Transverse colon (tissue), 3 donors: ENCODE measurements around the gene KRT2.

Source experiments
- EP300 ChIP-seq: sonication (generic); formaldehyde crosslinking; IDR thresholded peaks from one replicate; pipeline ENCODE4 v1.6.1; 2017; ENCODE audit warnings: antibody characterized with exemption, low read depth
- POLR2A ChIP-seq: fragments of 450-650 bp; IDR thresholded peaks from one replicate; pipeline ENCODE4 v1.6.1; 2016; ENCODE audit warnings: antibody characterized with exemption, mild to moderate bottlenecking, moderate library complexity
- TF ChIP-seq, protein P1 (sequence below), 5 experiments: fragments of 200-600 bp in 3 of 5; fragments of 450-650 bp in 2 of 5; sonication (generic) in 3 of 5; IDR thresholded peaks; 1 replicate in 2 of 5; 2 replicates in 3 of 5; pipeline ENCODE4 v1.5.1; 2016 to 2017; ENCODE audit warnings: antibody characterized with exemption in 5 of 5, inconsistent platforms in 3 of 5, mild to moderate bottlenecking in 2 of 5, moderate library complexity in 1 of 5

DNA sequence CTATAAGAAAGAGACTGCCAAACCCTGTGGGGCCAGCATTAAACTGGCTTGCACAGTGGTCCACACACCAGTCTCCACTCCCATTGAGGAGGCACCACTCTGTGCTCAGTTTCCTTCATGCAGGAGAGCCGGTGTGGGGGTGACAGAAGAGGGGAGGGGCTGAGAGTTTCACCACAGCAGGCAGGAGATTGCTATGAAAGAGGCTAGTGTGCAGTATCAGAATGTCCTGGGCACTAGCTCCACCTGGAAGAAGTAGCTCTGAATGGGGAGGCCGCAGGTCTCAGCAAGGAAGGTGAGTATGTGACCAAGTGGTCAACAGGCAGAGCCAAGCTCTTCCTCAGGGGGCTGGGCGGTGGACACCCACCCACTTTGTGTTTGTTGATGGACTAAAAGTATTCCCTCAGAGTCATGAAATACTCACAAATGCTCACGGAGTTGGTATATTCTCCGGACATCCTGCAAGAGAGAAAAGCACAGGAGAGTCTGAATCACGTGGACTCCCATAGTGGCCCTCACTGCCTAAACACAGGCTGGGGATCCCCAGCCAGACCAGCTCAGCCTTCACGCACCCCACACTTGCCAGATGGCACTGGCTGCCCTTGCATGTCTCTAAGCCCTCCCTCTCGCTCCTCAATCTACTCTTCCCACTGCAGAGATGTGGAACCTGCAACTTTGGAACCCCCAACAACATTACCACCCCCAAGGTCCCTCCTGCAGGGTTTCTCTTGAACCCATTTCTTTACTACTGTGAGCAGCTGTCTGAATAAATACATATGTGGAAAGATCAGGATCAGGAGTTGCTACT, 43.0 kb downstream of the KRT2 start:
- TF ChIP-seq, protein P1, sequence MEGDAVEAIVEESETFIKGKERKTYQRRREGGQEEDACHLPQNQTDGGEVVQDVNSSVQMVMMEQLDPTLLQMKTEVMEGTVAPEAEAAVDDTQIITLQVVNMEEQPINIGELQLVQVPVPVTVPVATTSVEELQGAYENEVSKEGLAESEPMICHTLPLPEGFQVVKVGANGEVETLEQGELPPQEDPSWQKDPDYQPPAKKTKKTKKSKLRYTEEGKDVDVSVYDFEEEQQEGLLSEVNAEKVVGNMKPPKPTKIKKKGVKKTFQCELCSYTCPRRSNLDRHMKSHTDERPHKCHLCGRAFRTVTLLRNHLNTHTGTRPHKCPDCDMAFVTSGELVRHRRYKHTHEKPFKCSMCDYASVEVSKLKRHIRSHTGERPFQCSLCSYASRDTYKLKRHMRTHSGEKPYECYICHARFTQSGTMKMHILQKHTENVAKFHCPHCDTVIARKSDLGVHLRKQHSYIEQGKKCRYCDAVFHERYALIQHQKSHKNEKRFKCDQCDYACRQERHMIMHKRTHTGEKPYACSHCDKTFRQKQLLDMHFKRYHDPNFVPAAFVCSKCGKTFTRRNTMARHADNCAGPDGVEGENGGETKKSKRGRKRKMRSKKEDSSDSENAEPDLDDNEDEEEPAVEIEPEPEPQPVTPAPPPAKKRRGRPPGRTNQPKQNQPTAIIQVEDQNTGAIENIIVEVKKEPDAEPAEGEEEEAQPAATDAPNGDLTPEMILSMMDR (IDR thresholded peaks at IDR 0.05), result no peak
- no peak for TF ChIP-seq POLR2A
- TF ChIP-seq EP300, result no peak
